Lower leg skin (tissue), 4 donors: ENCODE results near the gene ACRBP. TPM values are rescaled to one million over a fixed set of nuclear protein-coding genes. Genes with fewer than 3 reads are reported as not detected.

Experiments used
- DNase-seq, 2 donors: peaks; one replicate each; pipeline ENCODE4 v3.0.0-alpha.2; 2019; ENCODE audit warnings: low spot score in 2 of 2
- H3K4me3 ChIP-seq: fragments of 200-600 bp; sonication (generic); 2 replicates; pipeline ENCODE4 v1.5.1; 2017; ENCODE audit warnings: mild to moderate bottlenecking, low read depth; ENCODE audit not compliant: poor library complexity, severe bottlenecking
- POLR2A ChIP-seq, 2 donors: fragments of 450-650 bp; IDR thresholded peaks; one replicate each; pipeline ENCODE4 v1.6.1; 2016 to 2017; ENCODE audit warnings: antibody characterized with exemption in 2 of 2, mild to moderate bottlenecking in 1 of 2, moderate library complexity in 1 of 2
- WGBS, 2 donors: methylation state at CpG; one replicate each; pipeline ENCODE4 v1.1.5; 2018; 5-methylcytosine and 5-hydroxymethylcytosine counted together
- intact Hi-C: fragments of 100-400 bp; cut with DNase I; formaldehyde crosslinking; loops from one replicate; pipeline ENCODE4 v1.15.0; 2023; ENCODE audit warnings: low total_unique reads
- total RNA-seq, 4 donors: library from RNA; depleted of rRNA; stranded (reverse); fragments of >200 nt; gene quantifications; one replicate each; pipeline ENCODE4 v1.1.0, GENCODE V29; 2016
- TF ChIP-seq, protein P1 (sequence below), 3 donors: fragments of 450-650 bp; IDR thresholded peaks; one replicate each; pipeline ENCODE4 v1.5.1; 2016; ENCODE audit warnings: antibody characterized with exemption in 3 of 3, mild to moderate bottlenecking in 3 of 3, moderate library complexity in 2 of 3

ACRBP gene
- total RNA-seq, 4 donors from 2014 or later: 0.42 to 8.6 (median 0.76) TPM

DNA sequence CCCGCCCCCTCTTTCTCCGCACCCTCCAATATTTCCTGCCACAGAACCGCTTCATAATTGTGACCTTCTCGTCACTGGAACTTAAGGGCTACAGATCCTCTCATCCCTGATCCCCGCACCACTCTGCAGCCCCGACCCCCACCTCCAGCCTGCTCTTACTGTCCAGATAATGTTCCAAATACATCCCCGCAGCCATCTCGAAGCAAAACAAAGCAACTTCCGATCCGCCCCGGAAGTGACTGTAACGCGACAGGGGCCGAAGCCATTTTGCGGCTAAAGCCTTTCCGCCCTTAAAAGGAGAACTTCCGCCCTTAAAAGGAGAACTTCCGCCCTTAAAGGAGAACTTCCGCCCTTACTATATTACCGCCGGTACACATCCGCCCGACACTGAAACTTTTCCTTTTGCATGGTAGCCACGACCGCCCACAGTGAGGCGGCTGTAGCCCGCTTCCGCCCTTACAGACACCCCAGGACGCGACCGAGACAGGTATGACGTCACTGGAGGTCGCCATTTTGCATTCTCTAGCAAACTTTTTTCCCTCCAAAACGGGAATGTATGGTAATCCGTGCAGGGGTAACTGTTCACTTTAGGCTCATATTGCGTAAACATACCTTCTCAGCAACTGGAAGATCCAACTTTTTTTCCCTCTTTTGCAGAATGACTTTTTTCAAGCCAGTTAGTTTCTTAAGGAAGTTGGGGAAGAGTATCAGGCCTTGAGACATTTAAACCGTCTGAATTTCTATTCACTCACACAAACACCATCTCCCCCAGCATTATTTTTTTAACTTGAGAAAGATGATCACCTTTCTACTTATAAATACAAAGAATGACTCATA lies 15.9 kb upstream of the ACRBP start, which contains the start of gene ING4:
ING4 (minus strand) TSS at position 214 of the 837 bp plus-strand sequence; CDS start at position 196, 18 bp downstream.
- H3K4me3 ChIP-seq: peak within 1 kb of the TSS; percentile 79
- peak; percentile 99 for DNase-seq
- no peak for TF ChIP-seq POLR2A (IDR thresholded peaks at IDR 0.05)
- TF ChIP-seq, protein P1, sequence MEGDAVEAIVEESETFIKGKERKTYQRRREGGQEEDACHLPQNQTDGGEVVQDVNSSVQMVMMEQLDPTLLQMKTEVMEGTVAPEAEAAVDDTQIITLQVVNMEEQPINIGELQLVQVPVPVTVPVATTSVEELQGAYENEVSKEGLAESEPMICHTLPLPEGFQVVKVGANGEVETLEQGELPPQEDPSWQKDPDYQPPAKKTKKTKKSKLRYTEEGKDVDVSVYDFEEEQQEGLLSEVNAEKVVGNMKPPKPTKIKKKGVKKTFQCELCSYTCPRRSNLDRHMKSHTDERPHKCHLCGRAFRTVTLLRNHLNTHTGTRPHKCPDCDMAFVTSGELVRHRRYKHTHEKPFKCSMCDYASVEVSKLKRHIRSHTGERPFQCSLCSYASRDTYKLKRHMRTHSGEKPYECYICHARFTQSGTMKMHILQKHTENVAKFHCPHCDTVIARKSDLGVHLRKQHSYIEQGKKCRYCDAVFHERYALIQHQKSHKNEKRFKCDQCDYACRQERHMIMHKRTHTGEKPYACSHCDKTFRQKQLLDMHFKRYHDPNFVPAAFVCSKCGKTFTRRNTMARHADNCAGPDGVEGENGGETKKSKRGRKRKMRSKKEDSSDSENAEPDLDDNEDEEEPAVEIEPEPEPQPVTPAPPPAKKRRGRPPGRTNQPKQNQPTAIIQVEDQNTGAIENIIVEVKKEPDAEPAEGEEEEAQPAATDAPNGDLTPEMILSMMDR (IDR thresholded peaks at IDR 0.05): no peak
- intact Hi-C loops: no loop called here
- 2% methylated on average over 37 of the region's 37 CpGs for WGBS, 2 donors

GRCh38 chr12:6662602-6662905 lies 15.3 kb upstream of the ACRBP start:
- WGBS, 2 donors: 0 to 1% methylated on average over 10 of the region's 10 CpGs
- no peak for DNase-seq
- intact Hi-C loops: no loop called here
- peak overlapping the region; percentile 79 for H3K4me3 ChIP-seq
- TF ChIP-seq, protein P1 (IDR thresholded peaks at IDR 0.05): no peak
- TF ChIP-seq POLR2A (IDR thresholded peaks at IDR 0.05): no peak

GRCh38 chr12:6653987-6654386 lies 6.8 kb upstream of the ACRBP start:
- 97% methylated on average over 5 of the region's 5 CpGs for WGBS, 2 donors
- H3K4me3 ChIP-seq: no peak overlapping the region
- intact Hi-C loops: no loop called here
- no peak for TF ChIP-seq POLR2A (IDR thresholded peaks at IDR 0.05)
- TF ChIP-seq, protein P1 (IDR thresholded peaks at IDR 0.05): no peak
- DNase-seq: no peak

DNA sequence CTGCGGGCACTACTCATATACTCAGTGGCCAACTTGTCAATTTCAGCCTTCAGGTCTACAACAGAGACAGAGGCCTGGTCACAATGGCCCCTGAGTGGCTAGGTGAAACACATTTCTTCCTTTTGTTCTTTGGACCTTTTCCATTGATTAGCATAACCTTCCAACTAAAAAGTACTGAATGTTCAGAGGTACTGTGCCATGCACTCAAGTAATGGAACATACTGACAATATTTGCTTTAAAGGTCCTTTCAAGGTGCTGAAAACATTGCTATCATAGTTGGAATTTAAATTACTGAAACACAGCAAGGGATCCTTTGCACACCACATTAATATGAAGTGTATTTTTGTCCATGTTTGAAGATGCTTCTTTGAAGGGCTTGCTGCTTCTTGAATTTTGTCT lies 6.1 kb upstream of the ACRBP start:
- intact Hi-C loops: no loop called here
- no peak overlapping the region for H3K4me3 ChIP-seq
- 100% methylated on average over 1 of the region's 1 CpG for WGBS, 2 donors
- TF ChIP-seq, protein P1 (IDR thresholded peaks at IDR 0.05): no peak
- no peak for TF ChIP-seq POLR2A (IDR thresholded peaks at IDR 0.05)
- DNase-seq: no peak

DNA sequence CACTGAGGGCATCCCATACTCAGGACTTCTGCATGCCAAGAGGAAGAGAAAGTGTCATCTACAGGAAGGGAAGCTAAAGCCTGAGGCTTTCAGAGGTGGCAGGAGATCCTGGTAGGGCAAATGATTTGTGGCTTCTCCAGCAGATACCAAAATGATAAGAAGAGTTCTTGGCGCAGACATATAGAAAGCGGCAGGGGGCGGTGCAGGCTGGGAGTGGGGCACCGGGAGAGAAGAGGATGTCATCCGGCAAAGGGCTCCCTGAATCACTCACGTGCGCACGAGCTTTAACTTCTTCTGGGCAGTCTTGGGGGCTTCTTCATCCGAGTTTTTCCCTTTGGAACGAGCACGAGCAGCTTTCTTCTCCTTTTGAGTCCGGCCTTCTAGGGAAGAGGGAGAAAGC lies 5.2 kb upstream of the ACRBP start:
- DNase-seq: no peak
- intact Hi-C loops: no loop called here
- 84 to 85% methylated on average over 12 of the region's 12 CpGs for WGBS, 2 donors
- TF ChIP-seq POLR2A (IDR thresholded peaks at IDR 0.05): no peak
- TF ChIP-seq, protein P1 (IDR thresholded peaks at IDR 0.05): no peak
- no peak overlapping the region for H3K4me3 ChIP-seq
